ENCODE results near the gene CUX1. TPM values are rescaled to one million over a fixed set of nuclear protein-coding genes. Genes with fewer than 3 reads are reported as not detected.

Gene CUX1
- total and polyA plus RNA-seq, 2 donors (not counting 1 experiment from before 2014, with no cell fraction given) = 10.8 to 86.5 TPM

- H3K4me3 ChIP-seq (ENCODE audit: control extremely low read depth in 1 of 5, extremely low read depth in 1 of 5, insufficient read depth in 1 of 5, low read depth in 2 of 5, low read length in 4 of 5) = no peak overlapping the region
- TF ChIP-seq EZH2 (IDR thresholded peaks at IDR 0.05; ENCODE audit: borderline replicate concordance, insufficient read depth, low read depth, low read length, poor library complexity, severe bottlenecking) = no peak
- no peak for TF ChIP-seq CTCF (IDR thresholded peaks at IDR 0.05)
- H3K27me3 ChIP-seq (replicated peaks in 1 of 4; ENCODE audit: control extremely low read depth in 1 of 4, control insufficient read depth in 3 of 4, insufficient read depth in 4 of 4, low read length in 3 of 4) = no peaks in the 10 kb centered on the region
- H3K9ac ChIP-seq (ENCODE audit: low read length) = no peak overlapping the region
- intact Hi-C loops (cut with micrococcal nuclease) = no loop called here
- H4K20me1 ChIP-seq (ENCODE audit: control insufficient read depth, insufficient read depth, low read length, poor library complexity, severe bottlenecking) = peaks cover 20% of the 10 kb centered on the region
- H3K79me2 ChIP-seq (ENCODE audit: control insufficient read depth, insufficient read depth, low read length) = peaks cover 48% of the 10 kb centered on the region
- ChIA-PET POLR2A (no interaction called here), CTCF (no interaction called here)
- ATAC-seq (ENCODE audit: low read depth) (no peak), DNase-seq (no peak)
- Mint-ChIP-seq H3K27ac (peak overlapping the region; percentile 37), H3K4me1 (peaks cover 42% of the 10 kb centered on the region), H3K9me3 (ENCODE audit: insufficient read depth) (no peaks in the 10 kb centered on the region), H3K4me3 (peak overlapping the region; percentile 30), H3K27me3 (no peaks in the 10 kb centered on the region)
- peaks cover 0 to 3% (median 0%) of the 10 kb centered on the region in 3 donors for H3K9me3 ChIP-seq (ENCODE audit: control extremely low read depth in 1 of 3, control insufficient read depth in 2 of 3, insufficient read depth in 1 of 3, low read length in 2 of 3)
- H3K4me1 ChIP-seq (ENCODE audit: control insufficient read depth in 2 of 2, insufficient read depth in 2 of 2, low read length in 2 of 2) = peaks cover 3 to 30% of the 10 kb centered on the region in 2 donors
- no peaks in the 10 kb centered on the region for H3K36me3 ChIP-seq (replicated peaks in 1 of 2; ENCODE audit: control extremely low read depth in 1 of 2, control insufficient read depth in 1 of 2, extremely low read depth in 1 of 2, insufficient read depth in 2 of 2, low read length in 1 of 2)
- WGBS (ENCODE audit: insufficient coverage) = 57% methylated on average over 5 of the region's 14 CpGs
- H3K4me2 ChIP-seq (replicated peaks; ENCODE audit: low read depth, low read length, poor library complexity, severe bottlenecking) = no peak overlapping the region
- no peak overlapping the region for H2AFZ ChIP-seq (ENCODE audit: insufficient read depth, low read depth, low read length, poor library complexity, severe bottlenecking)
- H3K27ac ChIP-seq (ENCODE audit: low read length in 2 of 2) = no peak overlapping the region
These were observed 135.9 kb downstream of the CUX1 start for GRCh38 chr7:101953248-101953819.

GRCh38 chr7:101954499-101954898 is 137.1 kb downstream of the CUX1 start:
- Histone ChIP-seq H3K36me3 (replicated peaks in 1 of 2; ENCODE audit: control extremely low read depth in 1 of 2, control insufficient read depth in 1 of 2, extremely low read depth in 1 of 2, insufficient read depth in 2 of 2, low read length in 1 of 2) (no peaks in the 10 kb centered on the region), H3K4me1 (ENCODE audit: control insufficient read depth in 2 of 2, insufficient read depth in 2 of 2, low read length in 2 of 2) (peaks cover 3 to 31% of the 10 kb centered on the region in 2 donors), H3K27ac (ENCODE audit: low read length in 2 of 2) (no peak overlapping the region), H3K9ac (ENCODE audit: low read length) (no peak overlapping the region), H3K4me2 (replicated peaks; ENCODE audit: low read depth, low read length, poor library complexity, severe bottlenecking) (peak overlapping the region; percentile 5), H3K27me3 (replicated peaks in 1 of 4; ENCODE audit: control extremely low read depth in 1 of 4, control insufficient read depth in 3 of 4, insufficient read depth in 4 of 4, low read length in 3 of 4) (no peaks in the 10 kb centered on the region), H3K9me3 (ENCODE audit: control extremely low read depth in 1 of 3, control insufficient read depth in 2 of 3, insufficient read depth in 1 of 3, low read length in 2 of 3) (peaks cover 0 to 3% (median 0%) of the 10 kb centered on the region in 3 donors), H4K20me1 (ENCODE audit: control insufficient read depth, insufficient read depth, low read length, poor library complexity, severe bottlenecking) (peaks cover 16% of the 10 kb centered on the region), H3K79me2 (ENCODE audit: control insufficient read depth, insufficient read depth, low read length) (peaks cover 53% of the 10 kb centered on the region), H3K4me3 (ENCODE audit: control extremely low read depth in 1 of 5, extremely low read depth in 1 of 5, insufficient read depth in 1 of 5, low read depth in 2 of 5, low read length in 4 of 5) (no peak overlapping the region), H2AFZ (ENCODE audit: insufficient read depth, low read depth, low read length, poor library complexity, severe bottlenecking) (no peak overlapping the region)
- no peak for DNase-seq
- POLR2A ChIA-PET = no interaction called here
- CTCF ChIA-PET = interaction anchor here (0.6 kb wide), 1 partner anchor 67 kb away, joined by 3 read pairs; no protein-coding TSS in a partner anchor
- intact Hi-C loops (cut with micrococcal nuclease) = no loop called here
- no peak for ATAC-seq (ENCODE audit: low read depth)
- Mint-ChIP-seq H3K27me3 (no peaks in the 10 kb centered on the region), H3K9me3 (ENCODE audit: insufficient read depth) (no peaks in the 10 kb centered on the region), H3K4me1 (peaks cover 42% of the 10 kb centered on the region), H3K27ac (no peak overlapping the region), H3K4me3 (no peak overlapping the region)
- no peak for TF ChIP-seq CTCF (IDR thresholded peaks at IDR 0.05)
- no peak for TF ChIP-seq EZH2 (IDR thresholded peaks at IDR 0.05; ENCODE audit: borderline replicate concordance, insufficient read depth, low read depth, low read length, poor library complexity, severe bottlenecking)
- 90% methylated on average over 2 of the region's 5 CpGs for WGBS (ENCODE audit: insufficient coverage)
